Loucy (cell line): ENCODE results near the gene VPS25.

Experiments
- CTCF ChIP-seq: fragments of 200-600 bp; sonication (generic); conservative IDR thresholded peaks from 2 replicates; pipeline ENCODE4 v1.5.1; 2014; ENCODE audit warnings: mild to moderate bottlenecking, antibody characterized with exemption, low read length
- EZH2phosphoT487 ChIP-seq: fragments of 200-600 bp; IDR thresholded peaks from 2 replicates; pipeline ENCODE4 v1.6.1; 2018; ENCODE audit warnings: antibody characterized with exemption, mild to moderate bottlenecking, moderate library complexity, borderline replicate concordance

- no peak for TF ChIP-seq CTCF
- TF ChIP-seq EZH2phosphoT487 = no peak
Observed at GRCh38 chr17:42744806-42745617, 28.2 kb upstream of the VPS25 start, which contains the start of gene EZH1.
